ENCODE measurements around the gene EZH1.

- TF ChIP-seq CTCF (IDR thresholded peaks at IDR 0.05; ENCODE audit: poor library complexity) (no peak), EZH2phosphoT487 (IDR thresholded peaks at IDR 0.05; ENCODE audit: low read depth, severe bottlenecking, unreplicated experiment) (no peak)
These were observed 39.9 kb downstream of the EZH1 start for GRCh38 chr17:42704837-42705494.
